PC-9 (cell line): ENCODE measurements around the gene CROCC. TPM values are rescaled to one million over a fixed set of nuclear protein-coding genes. Genes with fewer than 3 reads are reported as not detected.
A peak's percentile ranks its signal among the peaks of the same experiment; 100 is the strongest.

ENCODE experiments used
- BruUV-seq: library from RNA; stranded (reverse); fragments of 400-500 nt; replicated peaks from 2 replicates; lab custom pipeline; 2021; lab: Mats Ljungman, UMichigan
- CTCF ChIA-PET: fragments of 300-600 bp; sonication (Branson Sonifier 250); formaldehyde crosslinking; loops from one replicate; lab custom pipeline; 2022; ENCODE audit warnings: antibody characterized with exemption; lab: Charles Lee
- POLR2A ChIA-PET: fragments of 300-600 bp; sonication (Branson Sonifier 250); formaldehyde crosslinking; loops from one replicate; lab custom pipeline; 2022; ENCODE audit warnings: antibody characterized with exemption; ENCODE audit not compliant: unreplicated experiment; lab: Charles Lee
- DNase-seq, 2 experiments: peaks; one replicate each; pipeline versions ENCODE4 v3.0.0 to v3.0.0-alpha.2; 2015 to 2022; ENCODE audit warnings: mixed read lengths in 1 of 2
- H2AFZ ChIP-seq: fragments of 200-600 bp; sonication (generic); 2 replicates; pipeline ENCODE4 v1.8.1; 2017; ENCODE audit warnings: antibody characterized with exemption
- H3F3A ChIP-seq: fragments of 200-600 bp; sonication (generic); 2 replicates; pipeline ENCODE4 v1.8.1; 2017; ENCODE audit warnings: antibody characterized with exemption, mild to moderate bottlenecking, low read depth; ENCODE audit not compliant: insufficient read depth
- H3K27ac ChIP-seq: fragments of 200-600 bp; sonication (generic); 2 replicates; pipeline ENCODE4 v1.6.1; 2016; ENCODE audit warnings: mixed run types
- H3K27me3 ChIP-seq: fragments of 200-600 bp; sonication (generic); 2 replicates; pipeline ENCODE4 v1.6.1; 2016; ENCODE audit warnings: low read depth, mixed run types; ENCODE audit not compliant: insufficient read depth
- H3K36me3 ChIP-seq: fragments of 200-600 bp; sonication (generic); 2 replicates; pipeline ENCODE4 v1.6.1; 2016; ENCODE audit warnings: low read depth, mixed run types
- H3K4me1 ChIP-seq: fragments of 200-600 bp; sonication (generic); replicated peaks from 2 replicates; pipeline ENCODE4 v1.6.1; 2016; ENCODE audit warnings: mixed run types; ENCODE audit not compliant: insufficient read depth
- H3K4me2 ChIP-seq: fragments of 200-600 bp; sonication (generic); 2 replicates; pipeline ENCODE4 v1.6.1; 2017; ENCODE audit warnings: mixed run types
- H3K4me3 ChIP-seq: fragments of 200-600 bp; sonication (generic); 2 replicates; pipeline ENCODE4 v1.6.1; 2016; ENCODE audit warnings: mixed run types
- H3K79me2 ChIP-seq: fragments of 200-600 bp; sonication (generic); 2 replicates; pipeline ENCODE4 v1.6.1; 2017; ENCODE audit warnings: low read depth, mixed run types
- H3K9me2 ChIP-seq: fragments of 200-600 bp; sonication (generic); 2 replicates; pipeline ENCODE4 v1.8.1; 2017; ENCODE audit warnings: mild to moderate bottlenecking; ENCODE audit not compliant: insufficient read depth
- H3K9me3 ChIP-seq: fragments of 200-600 bp; sonication (generic); 2 replicates; pipeline ENCODE4 v1.8.1; 2016; ENCODE audit warnings: low read depth; ENCODE audit not compliant: insufficient read depth
- H4K20me1 ChIP-seq: fragments of 200-600 bp; sonication (generic); 2 replicates; pipeline ENCODE4 v1.8.1; 2017; ENCODE audit not compliant: insufficient read depth
- EZH2 ChIP-seq: fragments of 200-600 bp; sonication (generic); IDR thresholded peaks from 2 replicates; pipeline ENCODE4 v1.8.0; 2017; ENCODE audit warnings: antibody characterized with exemption, low read depth
- intact Hi-C: fragments of 100-400 bp; cut with micrococcal nuclease; formaldehyde crosslinking; loops from one replicate; pipeline ENCODE4 v1.10.0; 2022; ENCODE audit not compliant: unreplicated experiment
- total RNA-seq: library from RNA; stranded (reverse); gene quantifications from 2 replicates; pipeline ENCODE4 v1.2.3, GENCODE V29; 2021
- TF ChIP-seq, protein P1 (sequence below): fragments of 200-600 bp; sonication (generic); conservative IDR thresholded peaks from 2 replicates; pipeline ENCODE4 v1.6.1; 2017; ENCODE audit warnings: mixed run types, antibody characterized with exemption, mild to moderate bottlenecking, moderate library complexity

CROCC gene
- total RNA-seq, 1 experiment from 2014 or later = 18.9 TPM

DNA sequence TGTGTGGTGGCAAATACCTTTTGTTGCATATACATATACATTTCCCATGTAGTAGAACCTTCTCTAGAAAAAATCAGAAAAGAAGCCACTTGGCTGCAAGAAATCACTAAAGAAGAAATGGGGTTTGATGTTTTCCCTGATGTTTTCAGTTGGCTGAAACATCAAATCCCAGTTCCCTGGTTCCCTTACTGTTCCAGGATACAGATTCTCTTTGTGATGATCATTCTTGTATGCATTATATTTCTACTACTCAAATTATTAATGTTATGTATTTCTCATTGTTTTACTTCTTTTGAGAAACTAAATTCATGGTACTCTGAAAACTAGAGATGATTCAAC, 18.3 kb upstream of the CROCC start:
- TF ChIP-seq, protein P1, sequence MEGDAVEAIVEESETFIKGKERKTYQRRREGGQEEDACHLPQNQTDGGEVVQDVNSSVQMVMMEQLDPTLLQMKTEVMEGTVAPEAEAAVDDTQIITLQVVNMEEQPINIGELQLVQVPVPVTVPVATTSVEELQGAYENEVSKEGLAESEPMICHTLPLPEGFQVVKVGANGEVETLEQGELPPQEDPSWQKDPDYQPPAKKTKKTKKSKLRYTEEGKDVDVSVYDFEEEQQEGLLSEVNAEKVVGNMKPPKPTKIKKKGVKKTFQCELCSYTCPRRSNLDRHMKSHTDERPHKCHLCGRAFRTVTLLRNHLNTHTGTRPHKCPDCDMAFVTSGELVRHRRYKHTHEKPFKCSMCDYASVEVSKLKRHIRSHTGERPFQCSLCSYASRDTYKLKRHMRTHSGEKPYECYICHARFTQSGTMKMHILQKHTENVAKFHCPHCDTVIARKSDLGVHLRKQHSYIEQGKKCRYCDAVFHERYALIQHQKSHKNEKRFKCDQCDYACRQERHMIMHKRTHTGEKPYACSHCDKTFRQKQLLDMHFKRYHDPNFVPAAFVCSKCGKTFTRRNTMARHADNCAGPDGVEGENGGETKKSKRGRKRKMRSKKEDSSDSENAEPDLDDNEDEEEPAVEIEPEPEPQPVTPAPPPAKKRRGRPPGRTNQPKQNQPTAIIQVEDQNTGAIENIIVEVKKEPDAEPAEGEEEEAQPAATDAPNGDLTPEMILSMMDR = no peak
- TF ChIP-seq EZH2 = no peak
- Histone ChIP-seq H3F3A (peaks cover 20% of the 10 kb centered on the region), H3K9me2 (no peaks in the 10 kb centered on the region), H3K4me3 (peak overlapping the region; percentile 65), H3K27ac (peak overlapping the region; percentile 96), H4K20me1 (no peaks in the 10 kb centered on the region), H2AFZ (peak overlapping the region; percentile 73), H3K36me3 (no peaks in the 10 kb centered on the region), H3K27me3 (no peaks in the 10 kb centered on the region), H3K79me2 (no peaks in the 10 kb centered on the region), H3K9me3 (no peaks in the 10 kb centered on the region), H3K4me1 (peaks cover 9% of the 10 kb centered on the region), H3K4me2 (peak overlapping the region; percentile 79)
- ChIA-PET CTCF (interaction anchor here (1.5 kb wide), 1 partner anchor 57 kb away, joined by 4 read pairs; no protein-coding TSS in a partner anchor), POLR2A (interaction anchor here (0.7 kb wide), 1 partner anchor 282 kb away, joined by 6 read pairs; no protein-coding TSS in a partner anchor)
- DNase-seq = no peak
- intact Hi-C loops = loop anchor here (5.0 kb wide), 1 partner anchor 149 kb away; the partner anchor contains the start of gene SDHB
- no TSS peak for BruUV-seq

DNA sequence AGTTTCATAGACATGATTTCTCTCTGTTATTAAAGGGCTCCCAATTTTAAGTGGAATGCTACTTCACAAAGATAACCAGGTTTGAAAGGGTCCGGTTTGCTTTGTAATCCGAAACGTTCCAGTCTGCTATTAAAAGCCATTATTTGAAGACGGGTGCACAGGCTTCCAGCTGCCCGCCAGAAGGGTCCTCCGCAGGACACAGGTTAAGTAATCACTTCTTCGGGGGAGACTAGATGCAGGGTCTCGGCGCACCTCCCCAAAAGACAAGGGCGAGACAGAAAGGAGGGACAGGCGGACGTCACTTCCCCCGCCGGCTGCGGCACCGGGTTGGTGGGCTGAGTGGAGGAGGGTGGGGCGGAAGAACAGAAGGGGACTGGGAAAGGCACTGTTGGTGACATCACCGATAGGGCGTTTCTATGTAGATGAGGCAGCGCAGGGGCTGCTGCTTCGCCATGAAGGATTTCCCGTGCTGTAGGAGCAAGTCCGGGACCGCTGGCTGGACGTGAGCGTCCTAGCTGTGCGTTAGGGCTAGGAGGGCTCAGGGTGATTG, 17.1 kb upstream of the CROCC start:
- BruUV-seq = no TSS peak
- H3K9me2 ChIP-seq = no peaks in the 10 kb centered on the region
- CTCF ChIA-PET = interaction anchor here (1.5 kb wide), 1 partner anchor 56 kb away, joined by 4 read pairs; no protein-coding TSS in a partner anchor

DNA sequence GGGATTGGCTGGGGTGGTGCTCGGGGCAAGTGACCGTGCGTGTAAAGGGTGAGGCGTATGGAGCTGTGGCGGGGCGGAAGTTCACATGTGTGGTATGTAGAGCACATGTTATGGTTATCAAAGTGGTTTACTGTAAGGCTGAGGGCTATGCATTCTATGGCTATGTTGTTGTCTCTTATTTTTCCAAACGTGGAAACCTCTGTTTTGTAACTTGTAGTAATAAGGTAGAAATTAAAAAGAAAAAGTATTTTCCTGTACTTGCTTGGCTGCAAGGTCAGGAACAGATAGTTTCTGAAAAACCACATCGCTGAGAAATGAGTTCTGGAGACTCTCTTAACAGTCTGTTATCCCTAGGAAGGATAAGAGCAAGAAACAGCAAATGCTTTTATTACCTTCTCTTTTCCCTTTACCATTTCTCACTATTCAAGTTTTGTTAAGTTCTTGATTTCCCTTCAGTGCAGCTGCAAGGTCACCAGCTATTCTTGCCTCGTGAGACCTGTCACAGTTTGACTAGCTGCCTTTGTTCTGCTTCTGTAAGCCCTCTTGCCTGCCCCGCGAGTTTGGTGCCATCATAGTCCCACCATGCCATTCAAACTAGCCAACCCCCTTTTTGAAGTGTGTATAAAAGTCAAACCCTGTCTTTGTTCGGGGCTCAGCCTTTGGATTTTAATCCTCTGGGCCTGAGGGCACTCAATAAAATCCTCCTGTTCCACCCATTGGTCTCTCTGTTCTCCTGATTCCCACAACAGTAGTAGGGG, 16.4 kb upstream of the CROCC start:
- POLR2A ChIA-PET = interaction anchor here (0.5 to 0.6 kb wide), 5 partner anchors 46 to 792 kb away, joined by 3 to 6 read pairs (median 4); no protein-coding TSS in a partner anchor
- Histone ChIP-seq H3K4me2 (peak overlapping the region; percentile 79), H3F3A (peaks cover 20% of the 10 kb centered on the region), H3K9me3 (no peaks in the 10 kb centered on the region), H3K27ac (peak overlapping the region; percentile 96), H2AFZ (peak overlapping the region; percentile 73), H3K79me2 (no peaks in the 10 kb centered on the region), H3K36me3 (no peaks in the 10 kb centered on the region), H3K27me3 (no peaks in the 10 kb centered on the region), H3K4me1 (peaks cover 9% of the 10 kb centered on the region), H3K4me3 (peak overlapping the region; percentile 65; the same call in 1 of the 2 replicates), H3K9me2 (no peaks in the 10 kb centered on the region), H4K20me1 (no peaks in the 10 kb centered on the region)
- DNase-seq = peak; percentile 6 to 81
- TSS peak; percentile 99 for BruUV-seq
- intact Hi-C loops = no loop called here
- TF ChIP-seq EZH2 = no peak
- TF ChIP-seq, protein P1 = no peak
- CTCF ChIA-PET = no interaction called here

More for the DNA sequence above, 17.1 kb upstream of the CROCC start:
- Histone ChIP-seq H3K4me2 (peak overlapping the region; percentile 79), H3K79me2 (no peaks in the 10 kb centered on the region), H3K27ac (peak overlapping the region; percentile 96), H3K27me3 (no peaks in the 10 kb centered on the region), H3K36me3 (no peaks in the 10 kb centered on the region), H4K20me1 (no peaks in the 10 kb centered on the region), H3K9me3 (no peaks in the 10 kb centered on the region), H3K4me3 (peak overlapping the region; percentile 65), H3F3A (peaks cover 20% of the 10 kb centered on the region), H3K4me1 (peaks cover 9% of the 10 kb centered on the region), H2AFZ (peak overlapping the region; percentile 73)
- POLR2A ChIA-PET = interaction anchor here (0.5 to 0.6 kb wide), 4 partner anchors 8 to 791 kb away, joined by 3 to 4 read pairs (median 4); no protein-coding TSS in a partner anchor
- no peak for TF ChIP-seq EZH2
- TF ChIP-seq, protein P1 = no peak
- peak; percentile 79 to 93 for DNase-seq
- intact Hi-C loops = loop anchor here (5.0 kb wide), 1 partner anchor 148 kb away; the partner anchor contains the start of gene SDHB
